ENCODE data around the gene TPM2.
A peak's percentile ranks its signal among the peaks of the same experiment; 100 is the strongest.
"Not testable (repeated sequence)": the region's sequence is repeated elsewhere in the genome, so short reads cannot be mapped to it uniquely, and the experiment has no call there.

Gene TPM2

DNA sequence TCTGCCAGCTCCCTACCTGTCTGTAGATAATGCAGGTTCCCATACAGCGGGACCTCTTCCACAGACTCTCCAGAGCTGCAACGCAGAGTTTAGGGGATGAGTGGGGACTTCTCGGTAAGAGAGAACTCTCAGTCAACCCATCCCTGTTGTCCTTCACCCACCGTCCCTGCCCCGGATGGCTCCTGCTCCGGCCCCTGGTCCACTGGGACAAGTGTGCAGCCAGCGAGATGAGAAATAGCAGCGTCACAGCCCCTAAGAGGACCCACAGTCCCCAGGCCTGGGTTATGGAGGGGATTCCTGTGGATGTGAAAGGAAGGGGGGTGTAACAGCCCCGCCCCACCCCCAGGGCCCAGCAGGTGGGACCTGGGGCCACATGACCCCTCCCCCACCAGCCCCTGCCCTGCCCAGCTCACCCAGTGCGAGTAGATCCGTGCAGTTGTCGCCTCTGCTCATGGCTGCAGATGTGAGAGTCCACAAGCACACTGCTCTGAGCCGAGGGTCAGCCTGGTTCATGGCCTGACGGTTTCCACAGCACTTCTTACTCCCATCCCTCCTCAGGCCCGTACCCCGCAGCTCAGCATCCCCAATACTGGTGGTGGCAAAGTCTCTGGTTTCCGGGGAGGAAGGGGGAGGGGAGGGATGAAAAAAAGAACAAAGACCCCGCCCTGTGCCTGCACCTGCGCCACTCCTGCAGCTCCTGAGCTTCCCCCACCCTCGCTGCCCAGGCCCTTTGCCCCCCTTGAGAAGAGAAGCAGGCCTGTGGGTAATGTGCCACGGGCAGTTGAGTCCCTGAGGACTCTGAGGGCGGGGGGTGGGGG, 39.2 kb downstream of the TPM2 start, which contains the start of gene SIT1:
Gene SIT1, minus strand, starts transcription at position 591 of the 818 bp plus-strand sequence. Its CDS starts 78 bp downstream, at position 513.
- DNase-seq: peak; percentile 22

DNA sequence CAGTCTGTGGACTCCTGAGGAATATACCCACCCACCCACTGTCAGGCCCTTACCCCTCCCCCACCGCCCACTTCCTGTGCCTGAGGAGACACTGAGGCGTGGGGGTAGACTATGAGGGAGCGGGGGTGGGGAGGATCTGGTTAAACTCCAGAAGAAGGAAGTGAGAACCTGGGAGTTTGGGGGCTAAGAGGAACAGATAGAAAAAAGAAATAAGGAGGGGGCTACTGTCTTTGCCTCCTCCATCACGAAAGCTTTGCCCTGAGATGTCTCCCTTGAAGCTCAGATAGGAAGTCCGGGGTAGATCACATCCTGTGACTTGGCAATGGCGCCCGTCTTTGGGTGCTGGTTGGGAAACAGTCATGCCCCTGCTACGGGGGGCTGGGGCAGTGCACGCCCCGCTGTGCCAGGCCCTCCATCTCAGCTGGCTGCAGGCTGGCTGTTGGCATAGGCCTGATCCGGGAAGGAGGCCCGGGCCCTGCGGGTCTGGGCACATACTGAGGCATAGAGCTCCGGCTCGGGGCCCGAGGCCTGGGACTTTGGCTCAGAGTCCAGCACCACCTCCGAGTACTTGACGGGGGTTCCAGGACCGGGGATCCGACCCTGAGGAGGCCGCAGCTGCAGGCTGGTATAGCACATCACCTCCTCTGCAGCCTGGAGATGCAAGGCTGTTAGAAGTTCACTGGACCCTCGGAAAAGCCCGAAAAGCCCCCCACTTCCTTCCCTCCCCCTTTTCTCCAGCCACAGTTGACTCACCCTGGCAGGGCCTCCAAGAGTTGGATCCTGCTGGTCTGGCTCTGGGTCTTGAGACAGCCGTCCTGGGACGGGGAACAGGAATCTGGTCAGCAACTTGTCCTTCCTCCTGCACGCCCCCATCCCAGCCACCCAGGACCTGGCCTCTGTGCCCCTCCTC, 40.0 kb downstream of the TPM2 start:
- peak; percentile 15 for DNase-seq

DNA sequence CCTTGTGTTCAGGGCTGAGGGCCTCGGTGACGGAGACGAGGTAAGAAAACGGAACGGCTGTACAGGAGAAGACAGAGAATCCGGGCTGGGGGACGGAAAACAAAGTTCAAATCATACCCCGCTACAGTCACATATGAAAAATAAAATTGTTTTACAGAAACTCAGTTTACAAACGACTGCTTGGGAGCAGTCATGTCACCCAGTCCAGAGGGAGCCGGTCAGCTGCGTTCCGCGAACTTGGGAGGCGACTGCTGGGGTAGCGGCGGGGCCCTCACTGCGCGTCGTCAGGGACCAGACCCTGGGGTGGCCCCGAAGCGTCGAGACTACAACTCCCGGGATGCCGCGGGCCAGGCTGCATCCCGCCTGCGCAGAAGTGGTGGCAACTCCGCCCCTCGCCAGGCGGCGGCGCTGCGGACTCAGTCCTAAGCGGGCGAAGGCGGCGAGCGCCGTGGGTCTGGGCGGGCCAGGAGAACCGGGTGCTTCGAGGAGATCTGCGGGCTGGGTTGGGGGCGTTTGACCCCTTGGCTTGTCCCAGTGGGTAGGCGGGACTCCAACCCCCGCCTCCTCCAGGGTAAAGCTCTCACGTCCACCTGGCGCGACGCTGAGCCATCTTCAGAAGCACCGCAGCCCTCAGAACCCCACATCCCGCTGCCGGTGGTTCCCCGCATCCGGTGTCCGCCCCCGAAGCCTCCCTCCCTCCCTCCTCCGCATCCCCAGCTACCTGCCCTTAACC, 43.0 kb downstream of the TPM2 start:
- DNase-seq: peak; percentile 87

DNA sequence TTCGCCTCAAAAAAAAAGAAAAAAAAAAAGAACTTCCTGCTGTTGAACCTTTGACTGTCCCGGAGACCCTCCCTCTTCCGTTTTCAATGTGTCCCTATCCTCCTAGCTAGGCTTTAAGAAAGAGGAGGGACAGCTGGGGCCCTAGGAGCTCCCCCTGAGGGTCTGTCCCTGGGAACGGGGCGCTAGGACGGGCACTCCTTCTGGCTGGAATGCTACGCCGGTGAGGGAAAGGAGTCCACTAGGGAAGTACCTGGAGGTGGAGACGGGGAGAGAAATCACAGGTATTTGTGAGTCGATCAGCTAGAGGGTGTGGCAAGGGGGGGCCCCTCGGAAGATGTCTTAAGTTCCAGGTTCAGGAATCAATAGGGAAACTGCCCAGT, 43.6 kb downstream of the TPM2 start:
- DNase-seq: no peak

DNA sequence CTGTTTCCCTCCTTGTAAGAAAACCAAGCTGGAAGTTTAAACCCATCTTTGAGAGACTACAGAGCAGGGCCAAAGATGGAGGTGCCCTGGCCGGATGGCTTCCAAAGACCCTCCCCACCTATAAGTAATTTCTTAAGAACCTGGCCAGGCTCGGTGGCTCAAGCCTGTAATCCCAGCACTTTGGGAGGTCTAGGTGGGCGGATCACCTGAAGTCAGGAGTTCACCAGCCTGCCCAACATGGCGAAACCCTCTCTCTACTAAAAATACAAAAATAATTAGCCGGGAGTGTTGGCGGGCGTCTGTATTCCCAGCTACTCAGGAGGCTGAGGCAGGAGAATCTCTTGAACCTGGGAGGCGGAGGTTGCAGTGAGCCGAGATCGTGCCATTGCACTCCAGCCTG, 44.0 kb downstream of the TPM2 start:
- DNase-seq: not testable (repeated sequence)

DNA sequence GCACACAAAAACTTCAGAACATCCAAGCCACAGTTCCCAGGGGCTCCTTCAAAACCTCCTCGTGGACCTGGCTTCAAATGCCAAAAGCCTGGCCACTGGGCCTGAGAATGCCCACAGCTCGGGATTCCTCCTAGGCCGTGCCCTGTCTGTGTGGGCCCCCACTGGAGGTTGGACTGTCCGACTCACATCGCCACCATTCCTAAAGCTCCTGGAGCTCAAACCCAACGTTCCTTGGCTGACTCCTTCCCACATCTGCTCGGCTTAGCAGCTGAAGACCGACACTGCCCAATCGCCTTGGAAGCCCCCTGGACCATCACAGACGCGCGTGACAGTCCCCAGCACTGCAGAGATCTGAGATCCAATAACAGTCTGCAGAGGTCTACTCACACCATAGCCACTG, 46.7 kb downstream of the TPM2 start:
- no peak for DNase-seq

DNA sequence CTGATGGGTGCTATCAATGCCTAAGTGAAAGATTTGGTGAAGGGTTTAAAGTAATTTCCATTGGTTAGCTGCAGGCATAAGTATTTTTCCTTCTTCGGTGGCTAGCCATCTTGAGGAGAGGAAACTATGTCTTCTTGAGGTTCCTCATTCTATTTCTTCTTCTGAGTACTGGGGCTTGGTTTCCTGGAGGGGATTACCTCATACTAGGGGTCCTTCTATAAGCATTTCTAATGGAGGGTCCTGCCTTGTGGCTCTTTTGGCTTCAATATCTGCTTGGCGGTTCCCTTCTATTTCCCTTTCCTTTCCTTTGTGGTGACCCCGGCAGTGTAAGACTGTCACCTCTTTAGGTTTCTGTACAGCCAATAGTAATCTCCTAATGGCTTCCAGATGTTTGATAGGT, 48.2 kb downstream of the TPM2 start:
- DNase-seq: not testable (repeated sequence)

DNA sequence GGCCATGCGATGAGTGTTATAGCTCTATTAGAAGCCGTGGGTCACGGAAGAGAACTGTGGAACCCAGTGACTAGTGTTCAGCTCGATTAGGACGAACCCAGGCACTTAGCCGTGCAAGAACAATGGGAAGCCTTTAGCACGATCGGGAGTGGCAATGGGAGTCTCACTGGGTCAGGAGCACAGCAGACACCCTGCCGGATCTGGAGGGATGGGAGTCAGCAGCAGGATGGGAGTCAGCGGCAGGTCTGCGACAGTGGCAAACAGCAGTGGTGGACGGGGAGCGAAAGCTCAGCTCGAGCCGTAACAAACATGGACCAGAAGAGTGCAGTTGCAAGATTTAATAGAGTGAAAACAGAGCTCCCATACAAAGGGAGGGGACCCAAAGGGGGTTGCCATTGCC, 49.3 kb downstream of the TPM2 start:
- DNase-seq: not testable (repeated sequence)

DNA sequence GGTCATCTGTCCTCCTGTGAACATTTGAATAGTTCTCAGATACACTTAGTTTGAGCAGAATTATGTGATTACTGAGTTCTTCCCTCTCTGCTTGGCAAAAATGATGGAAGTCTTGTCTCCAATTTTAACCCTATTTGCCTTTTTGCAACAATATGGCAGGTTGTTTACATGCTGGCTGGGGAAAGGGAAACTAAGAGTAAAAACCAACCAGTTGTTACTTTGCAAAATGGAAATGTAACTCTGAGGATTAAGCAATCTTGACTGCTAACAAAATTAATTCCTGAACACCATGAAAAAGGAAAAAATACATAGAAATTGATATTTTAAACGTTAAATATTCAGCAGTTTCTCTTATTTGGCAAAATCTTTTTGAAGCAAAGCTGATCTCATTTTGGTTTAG, 50.1 kb downstream of the TPM2 start:
- DNase-seq: no peak

DNA sequence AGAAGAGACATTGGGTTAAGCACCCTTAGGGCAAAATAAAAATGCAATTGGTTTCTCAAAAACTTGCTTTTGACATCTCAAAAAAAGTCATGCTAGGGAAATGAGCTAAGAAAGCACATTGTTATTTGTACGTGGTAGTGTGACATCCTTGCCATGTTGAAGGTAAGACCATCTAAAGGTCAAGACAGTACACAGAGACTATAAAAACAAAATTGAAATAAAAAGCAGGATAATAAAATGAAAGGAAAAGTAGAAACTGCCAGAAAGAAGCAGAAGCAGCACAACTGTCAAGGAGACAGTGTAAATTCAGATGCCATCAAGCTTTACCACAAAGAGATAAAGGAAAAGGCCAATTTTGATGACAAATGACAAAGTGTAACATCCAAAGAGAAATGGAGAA, 50.5 kb downstream of the TPM2 start:
- DNase-seq: not testable (repeated sequence)

DNA sequence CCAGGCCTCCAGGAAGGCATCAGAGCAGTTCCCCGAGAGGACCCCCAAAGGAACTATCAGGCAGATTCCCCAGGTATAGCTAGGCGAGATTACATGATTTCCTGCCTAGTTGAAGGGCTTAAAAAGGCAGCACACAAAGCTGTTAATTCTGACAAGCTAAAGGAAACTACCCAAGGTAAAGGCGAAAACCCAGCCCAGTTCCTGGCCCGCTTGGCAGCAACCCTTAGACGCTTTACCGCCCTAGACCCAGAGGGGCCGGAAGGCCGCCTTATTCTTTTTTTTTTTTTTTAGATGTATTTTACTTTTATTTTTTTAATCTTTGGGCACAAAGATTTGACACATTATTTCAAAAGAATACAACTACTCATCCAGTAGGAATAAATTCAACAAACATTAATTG, 51.0 kb downstream of the TPM2 start:
- not testable (repeated sequence) for DNase-seq

DNA sequence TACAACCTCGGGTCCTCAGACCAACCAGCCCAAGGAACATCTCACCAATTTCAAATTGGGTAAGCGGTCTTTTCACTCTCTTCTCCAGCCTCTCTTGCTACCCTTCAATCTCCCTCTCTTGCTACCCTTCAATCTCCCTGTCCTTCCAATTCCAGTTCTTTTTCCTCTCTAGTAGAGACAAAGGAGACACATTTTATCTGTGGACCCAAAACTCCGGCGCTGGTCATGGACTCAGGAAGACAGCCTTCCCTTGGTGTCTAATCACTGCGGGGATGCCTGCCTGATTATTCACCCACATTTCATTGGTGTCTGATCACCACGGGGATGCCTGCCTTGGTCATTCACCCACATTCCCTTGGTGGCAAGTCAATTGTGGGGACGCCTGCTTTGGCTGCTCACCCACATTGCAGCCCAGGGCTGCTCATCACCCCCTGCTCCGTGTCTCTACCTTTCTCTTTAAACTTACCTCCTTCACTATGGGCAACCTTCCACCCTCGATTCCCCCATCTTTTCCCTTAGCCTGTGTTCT, 52.2 kb downstream of the TPM2 start:
- not testable (repeated sequence) for DNase-seq

DNA sequence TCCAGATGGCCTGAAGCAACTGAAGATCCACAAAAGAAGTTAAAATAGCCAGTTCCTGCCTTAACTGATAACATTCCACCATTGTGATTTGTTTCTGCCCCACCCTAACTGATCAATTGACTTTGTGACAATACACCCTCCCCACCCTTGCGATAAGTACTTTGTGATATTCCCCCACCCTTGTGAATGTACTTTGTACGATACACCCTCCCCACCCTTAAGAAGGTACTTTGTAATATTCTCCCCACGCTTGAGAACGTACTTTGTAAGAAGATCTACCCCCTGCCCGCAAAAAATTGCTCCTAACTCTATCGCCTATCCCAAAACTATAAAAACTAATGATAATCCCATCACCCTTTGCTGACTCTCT, 52.9 kb downstream of the TPM2 start:
- DNase-seq: not testable (repeated sequence)

DNA sequence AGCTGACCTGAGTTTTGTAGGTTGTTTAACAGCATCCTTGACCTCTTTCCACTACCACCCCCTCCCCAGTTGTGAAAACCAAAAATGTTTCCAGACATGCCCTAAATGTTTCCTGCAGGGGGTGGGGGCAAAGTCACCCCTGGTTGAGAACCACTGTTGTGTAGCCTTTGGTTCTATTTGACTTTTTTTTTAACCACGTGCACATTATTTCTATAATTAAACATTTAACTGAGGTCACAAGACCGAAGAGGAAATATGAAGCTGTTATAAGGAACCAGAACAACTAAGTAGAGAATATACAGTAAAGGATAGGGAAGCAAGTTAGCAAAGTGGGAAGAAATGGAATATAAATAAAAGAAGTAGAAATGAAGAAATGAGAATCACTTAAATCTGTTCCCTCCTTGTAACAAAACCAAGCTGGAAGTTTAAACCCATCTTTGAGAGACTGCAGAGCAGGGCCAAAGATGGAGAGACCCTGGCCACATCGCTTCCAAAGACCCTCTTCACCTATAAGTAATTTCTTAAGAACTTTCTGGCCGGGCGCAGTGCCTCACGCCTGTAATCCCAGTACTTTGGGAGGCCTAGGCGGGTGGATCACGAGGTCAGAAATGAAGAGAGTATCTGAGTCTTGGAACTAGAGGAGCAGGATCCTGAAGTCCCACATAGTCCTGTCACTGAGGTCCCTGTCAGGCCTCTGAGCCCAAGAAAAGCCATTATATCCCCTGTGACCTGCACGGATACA, 53.4 kb downstream of the TPM2 start:
- no peak for DNase-seq

DNA sequence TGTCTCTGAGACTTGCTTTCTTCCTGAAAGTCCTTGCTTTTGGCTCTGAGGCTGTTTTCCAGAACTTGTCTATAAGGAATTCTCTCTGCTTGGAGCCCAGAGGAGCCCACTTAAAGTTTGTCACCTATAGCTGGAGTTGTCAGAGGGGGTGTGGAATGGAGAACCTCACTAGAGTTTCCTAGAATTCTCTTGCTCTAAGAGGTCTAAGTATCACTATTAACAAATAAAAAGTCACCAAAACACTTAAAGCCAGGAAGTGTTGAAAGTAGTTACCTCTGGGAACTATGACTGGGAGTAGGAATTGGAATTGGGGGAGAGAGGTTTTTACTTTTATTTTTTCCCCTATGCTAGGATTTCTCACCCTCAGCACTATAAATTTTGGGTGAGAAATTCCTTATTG, 54.0 kb downstream of the TPM2 start:
- no peak for DNase-seq
